Esophagus squamous epithelium (tissue), 4 donors: ENCODE measurements around the gene CAPN12.

Source experiments
- POLR2A ChIP-seq, 4 donors: fragments of 450-650 bp; IDR thresholded peaks; one replicate each; pipeline ENCODE4 v1.6.1; 2017; ENCODE audit warnings: antibody characterized with exemption in 4 of 4, mild to moderate bottlenecking in 4 of 4, moderate library complexity in 3 of 4
- TF ChIP-seq, protein P1 (sequence below), 6 experiments: fragments of 450-650 bp in 4 of 6; fragments of 200-600 bp in 2 of 6; sonication (generic) in 2 of 6; IDR thresholded peaks; one replicate each; pipeline ENCODE4 v1.5.1; 2016 to 2019; ENCODE audit warnings: antibody characterized with exemption in 6 of 6, mild to moderate bottlenecking in 4 of 6, moderate library complexity in 4 of 6

DNA sequence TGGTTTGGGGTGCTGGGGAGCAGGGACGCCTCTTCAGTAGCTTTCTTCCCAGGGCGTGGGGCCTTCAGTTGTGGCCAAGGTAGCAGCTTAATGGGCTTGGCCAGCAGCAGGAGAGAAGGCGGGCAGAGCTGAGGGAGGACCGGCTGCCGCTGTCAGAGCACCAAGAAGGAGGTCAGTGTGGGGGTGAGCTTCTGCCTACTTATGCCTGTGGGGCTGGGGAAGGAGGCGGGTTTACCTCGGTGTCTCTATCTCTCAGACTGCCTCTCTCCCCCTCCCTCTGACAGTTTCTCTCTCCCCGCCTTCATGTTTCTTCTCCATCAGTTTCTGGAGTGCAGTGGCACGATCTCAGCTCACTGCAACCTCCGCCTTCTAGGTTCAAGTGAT, at the start of gene CAPN12:
- TF ChIP-seq, protein P1, sequence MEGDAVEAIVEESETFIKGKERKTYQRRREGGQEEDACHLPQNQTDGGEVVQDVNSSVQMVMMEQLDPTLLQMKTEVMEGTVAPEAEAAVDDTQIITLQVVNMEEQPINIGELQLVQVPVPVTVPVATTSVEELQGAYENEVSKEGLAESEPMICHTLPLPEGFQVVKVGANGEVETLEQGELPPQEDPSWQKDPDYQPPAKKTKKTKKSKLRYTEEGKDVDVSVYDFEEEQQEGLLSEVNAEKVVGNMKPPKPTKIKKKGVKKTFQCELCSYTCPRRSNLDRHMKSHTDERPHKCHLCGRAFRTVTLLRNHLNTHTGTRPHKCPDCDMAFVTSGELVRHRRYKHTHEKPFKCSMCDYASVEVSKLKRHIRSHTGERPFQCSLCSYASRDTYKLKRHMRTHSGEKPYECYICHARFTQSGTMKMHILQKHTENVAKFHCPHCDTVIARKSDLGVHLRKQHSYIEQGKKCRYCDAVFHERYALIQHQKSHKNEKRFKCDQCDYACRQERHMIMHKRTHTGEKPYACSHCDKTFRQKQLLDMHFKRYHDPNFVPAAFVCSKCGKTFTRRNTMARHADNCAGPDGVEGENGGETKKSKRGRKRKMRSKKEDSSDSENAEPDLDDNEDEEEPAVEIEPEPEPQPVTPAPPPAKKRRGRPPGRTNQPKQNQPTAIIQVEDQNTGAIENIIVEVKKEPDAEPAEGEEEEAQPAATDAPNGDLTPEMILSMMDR (IDR thresholded peaks at IDR 0.05): no peak
- TF ChIP-seq POLR2A (IDR thresholded peaks at IDR 0.05): no peak
